Left lung (tissue), 10 donors: ENCODE data around the gene FHOD3. TPM values are rescaled to one million over a fixed set of nuclear protein-coding genes. Genes with fewer than 3 reads are reported as not detected.

Source experiments
- ATAC-seq: fragments of 200-7000 bp; cut with Tn5 transposase; one replicate; pipeline ENCODE4 v1.9.1; 2020; ENCODE audit warnings: moderate library complexity
- DNase-seq, 4 donors: peaks; one replicate each; pipeline ENCODE4 v3.0.0-alpha.2; 2013 to 2020
- H3K27ac ChIP-seq, 2 donors: fragments of 200-600 bp; sonication (generic) in 1 of 2; one replicate each; pipeline versions ENCODE4 v1.5.0 to v1.8.0; 2020 to 2021
- H3K27me3 ChIP-seq, 2 donors: fragments of 200-600 bp; sonication (generic) in 1 of 2; one replicate each; pipeline versions ENCODE4 v1.5.0 to v1.8.0; 2020 to 2021
- H3K36me3 ChIP-seq, 2 donors: fragments of 200-600 bp; sonication (generic) in 1 of 2; one replicate each; pipeline versions ENCODE4 v1.5.0 to v1.8.0; 2020 to 2021
- H3K4me1 ChIP-seq, 2 donors: fragments of 200-600 bp; one replicate each; pipeline ENCODE4 v1.8.0; 2021
- H3K4me3 ChIP-seq, 2 donors: fragments of 200-600 bp; sonication (generic) in 1 of 2; one replicate each; pipeline versions ENCODE4 v1.5.0 to v1.8.0; 2020 to 2021; ENCODE audit warnings: mild to moderate bottlenecking in 1 of 2
- H3K9me3 ChIP-seq, 2 donors: fragments of 200-600 bp; sonication (generic) in 1 of 2; one replicate each; pipeline versions ENCODE4 v1.5.0 to v1.8.0; 2020 to 2021
- CTCF ChIP-seq, 2 donors: fragments of 200-600 bp; sonication (generic) in 1 of 2; IDR thresholded peaks; one replicate each; pipeline versions ENCODE4 v1.5.0 to v1.8.0; 2021; ENCODE audit warnings: antibody characterized with exemption in 2 of 2
- intact Hi-C, 2 donors: fragments of 100-400 bp; cut with DNase I; formaldehyde crosslinking; loops; one replicate each; pipeline versions ENCODE4 v1.11.2 to v1.14.2; 2022
- polyA plus RNA-seq, 6 donors: library from polyadenylated mRNA; unstranded; fragments of 120-200 nt; gene quantifications; one replicate each; pipeline ENCODE4 v1.2.1, GENCODE V29; 2013; ENCODE audit not compliant: insufficient read length in 6 of 6
- total RNA-seq, 2 donors: library from RNA; stranded (reverse); fragmentation: NEBNext Ultra II Directional; extraction: Animal tissue kit (Norgen Biotek cat#: 25700); gene quantifications; one replicate each; pipeline ENCODE4 v1.2.1, GENCODE V29; 2021
- donor health status: DM: no; HTN: yes; CAD: no.
- donor health status: DM: no; HTN: no; CAD: no.

The FHOD3 gene
- total and polyA plus RNA-seq, 8 donors: 0.55 to 2.9 (median 1.5) TPM

DNA sequence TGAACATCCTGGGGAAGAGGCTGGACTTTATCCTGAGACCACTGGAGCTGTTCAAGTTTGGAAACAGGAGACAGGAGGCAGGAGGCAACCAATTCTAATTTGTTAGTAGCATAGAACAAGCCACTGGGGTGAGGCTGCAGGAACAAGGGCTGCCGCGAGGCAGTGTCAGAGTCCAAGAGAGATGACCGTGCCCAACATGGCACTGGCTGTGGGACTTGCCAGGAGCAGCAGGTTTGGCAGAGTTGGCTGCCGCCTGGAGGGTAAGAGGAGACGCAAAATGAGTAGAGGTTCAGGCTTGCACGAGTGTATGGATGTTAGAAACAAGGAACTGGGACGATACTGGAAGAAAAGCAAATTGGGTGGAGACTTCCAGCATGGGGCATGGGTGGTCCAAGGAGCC lies 362.8 kb downstream of the FHOD3 start:
- no peak for DNase-seq
- intact Hi-C loops: no loop called here
- Histone ChIP-seq H3K9me3 (no peaks in the 10 kb centered on the region), H3K36me3 (no peaks in the 10 kb centered on the region), H3K4me3 (no peak overlapping the region), H3K27ac (no peak overlapping the region), H3K4me1 (no peaks in the 10 kb centered on the region), H3K27me3 (no peaks in the 10 kb centered on the region)
- TF ChIP-seq CTCF (IDR thresholded peaks at IDR 0.05): no peak
- no peak for ATAC-seq

GRCh38 chr18:36661999-36662398 lies 364.5 kb downstream of the FHOD3 start:
- DNase-seq (no peak), ATAC-seq (no peak)
- TF ChIP-seq CTCF (IDR thresholded peaks at IDR 0.05): no peak
- H3K36me3 ChIP-seq: no peaks in the 10 kb centered on the region
- no peaks in the 10 kb centered on the region for H3K9me3 ChIP-seq
- H3K27me3 ChIP-seq: no peaks in the 10 kb centered on the region
- no peak overlapping the region for H3K4me3 ChIP-seq
- no peak overlapping the region for H3K27ac ChIP-seq
- H3K4me1 ChIP-seq: no peaks in the 10 kb centered on the region
- intact Hi-C loops: no loop called here

- intact Hi-C loops: no loop called here
- Histone ChIP-seq H3K36me3 (no peaks in the 10 kb centered on the region), H3K27ac (no peak overlapping the region), H3K4me1 (no peaks in the 10 kb centered on the region), H3K9me3 (no peaks in the 10 kb centered on the region), H3K27me3 (no peaks in the 10 kb centered on the region), H3K4me3 (no peak overlapping the region)
- ATAC-seq (no peak), DNase-seq (no peak)
- TF ChIP-seq CTCF (IDR thresholded peaks at IDR 0.05): no peak
Observed at GRCh38 chr18:36663312-36663711, 365.8 kb downstream of the FHOD3 start.

DNA sequence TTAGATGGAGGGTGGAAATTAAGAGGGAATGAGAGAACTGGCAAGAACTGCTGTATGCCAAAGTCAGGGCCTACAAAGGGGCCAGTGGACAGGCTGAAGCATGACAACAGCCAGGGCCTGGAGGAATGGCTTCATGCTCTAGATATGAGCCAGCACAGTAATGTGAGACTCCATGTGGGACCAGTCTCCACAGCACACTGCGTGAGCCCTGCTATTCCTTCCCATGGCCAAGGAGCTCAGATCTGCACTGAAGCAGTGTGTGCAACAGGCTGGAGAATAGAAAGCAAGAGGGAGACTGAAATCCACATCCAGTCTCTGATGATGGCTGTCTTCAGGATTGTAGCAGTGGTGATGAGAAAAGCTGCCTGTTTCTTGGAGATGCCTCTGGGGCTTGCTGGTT lies 368.4 kb downstream of the FHOD3 start:
- Histone ChIP-seq H3K4me3 (no peak overlapping the region), H3K36me3 (no peaks in the 10 kb centered on the region), H3K4me1 (no peaks in the 10 kb centered on the region), H3K27me3 (no peaks in the 10 kb centered on the region), H3K9me3 (no peaks in the 10 kb centered on the region), H3K27ac (no peak overlapping the region)
- ATAC-seq (no peak), DNase-seq (no peak)
- TF ChIP-seq CTCF (IDR thresholded peaks at IDR 0.05): no peak
- intact Hi-C loops: no loop called here

DNA sequence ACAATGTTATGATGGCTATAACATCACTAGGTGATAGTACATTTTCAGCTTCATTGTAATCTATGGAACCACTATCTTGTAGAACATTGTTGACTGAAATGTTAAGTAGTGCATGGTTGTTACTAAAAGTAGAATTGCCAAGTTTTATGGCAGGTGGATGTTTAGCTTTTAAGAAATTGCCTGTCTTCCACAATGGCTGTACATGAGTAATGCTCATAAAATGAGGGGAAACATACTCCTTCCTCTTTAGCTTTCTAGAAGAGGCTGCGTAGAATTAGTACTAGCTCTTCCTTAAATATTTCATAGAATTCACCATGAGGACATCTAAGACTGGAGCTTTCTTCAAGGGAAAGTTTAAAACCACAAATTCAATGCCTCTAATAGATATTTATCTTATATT lies 370.3 kb downstream of the FHOD3 start:
- DNase-seq (no peak), ATAC-seq (no peak)
- no peak overlapping the region for H3K27ac ChIP-seq
- H3K4me1 ChIP-seq: no peaks in the 10 kb centered on the region
- no peaks in the 10 kb centered on the region for H3K9me3 ChIP-seq
- no peak for TF ChIP-seq CTCF (IDR thresholded peaks at IDR 0.05)
- no peaks in the 10 kb centered on the region for H3K36me3 ChIP-seq
- H3K27me3 ChIP-seq: no peaks in the 10 kb centered on the region
- intact Hi-C loops: no loop called here
- H3K4me3 ChIP-seq: no peak overlapping the region
